Colon (tissue), 2 donors: ENCODE data around the gene RNF19B.

Experiments used
- FAIRE-seq: peaks from 2 replicates; lab custom pipeline; 2012; peaks lifted over from hg19 to GRCh38; lab: Jason Lieb, UNC
- donor health status: control.
- donor health status: control.

Gene RNF19B

DNA sequence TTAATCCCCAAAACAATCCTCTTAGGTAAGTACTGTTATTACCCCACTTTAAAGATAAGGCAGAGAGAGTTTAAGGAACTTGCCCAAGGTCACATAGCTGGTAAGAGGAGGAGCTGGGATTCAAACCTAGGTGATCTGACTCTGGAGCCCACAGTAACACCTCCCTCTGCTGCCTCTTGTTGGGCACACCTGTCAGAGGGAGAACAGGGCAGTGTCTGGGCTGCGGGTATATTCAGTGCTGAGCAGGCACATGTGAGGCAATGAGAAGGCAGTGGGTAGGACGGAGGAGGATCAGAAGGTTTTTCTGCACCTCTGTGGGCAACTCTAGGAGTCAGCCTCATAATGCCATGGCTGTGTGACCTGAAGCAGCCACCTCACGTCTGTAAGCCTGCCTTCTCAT lies 76.5 kb downstream of the RNF19B start:
- FAIRE-seq = no peak

DNA sequence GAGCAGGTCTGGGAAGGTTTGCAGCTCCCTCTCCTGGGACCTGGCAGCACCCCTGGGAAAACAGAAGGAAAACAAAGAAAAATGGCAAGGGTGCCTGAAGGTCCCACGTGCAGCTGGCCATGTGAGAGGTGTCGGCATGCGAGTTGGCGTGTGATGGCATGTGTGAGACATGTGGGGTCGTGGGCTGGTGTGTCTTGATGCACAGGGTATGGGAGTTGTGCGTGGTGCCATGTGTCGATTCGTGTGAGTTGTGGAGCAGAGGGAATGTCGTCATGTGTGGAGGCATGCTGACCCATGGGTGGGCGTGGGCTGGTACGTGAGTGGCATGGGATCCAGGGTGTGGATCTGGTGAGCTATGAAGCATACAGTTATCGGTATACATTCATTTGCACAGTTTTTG lies 77.0 kb downstream of the RNF19B start:
- no peak for FAIRE-seq

DNA sequence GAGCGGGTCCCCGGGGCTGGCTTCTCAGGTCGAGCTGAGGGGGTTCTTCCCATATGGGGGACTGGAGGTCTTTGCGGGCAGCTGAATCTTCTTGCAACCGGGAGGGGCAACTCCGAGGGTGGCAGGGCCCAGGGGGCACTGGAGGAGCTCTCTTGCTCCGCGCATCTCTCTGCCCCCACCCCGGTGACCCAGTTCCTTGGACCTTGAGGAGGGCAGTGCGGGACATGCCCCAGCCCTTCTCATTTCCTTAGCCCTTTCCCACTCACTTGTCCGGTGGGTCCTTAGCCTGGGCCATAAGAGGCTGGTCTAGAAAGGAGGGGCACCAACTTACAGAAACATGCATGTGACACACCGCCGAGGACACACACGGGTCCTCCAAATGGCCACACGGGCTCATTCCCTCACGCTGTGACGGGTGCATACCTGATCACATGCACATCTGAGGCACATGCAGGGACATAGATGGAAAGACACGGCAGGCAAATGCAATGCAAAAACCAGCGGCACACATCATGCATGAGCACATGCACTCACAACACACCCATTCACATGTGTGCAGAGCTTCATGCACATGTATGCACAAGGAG lies 77.7 kb downstream of the RNF19B start:
- no peak for FAIRE-seq
